GM23338 (cell line): ENCODE measurements around the gene FFAR3. TPM values are rescaled to one million over a fixed set of nuclear protein-coding genes. Genes with fewer than 3 reads are reported as not detected.

Source experiments
- ATAC-seq: fragments of 200-7000 bp; cut with Tn5 transposase; 3 replicates; pipeline ENCODE4 v1.9.1; 2020
- DNase-seq: peaks from one replicate; pipeline ENCODE4 v3.0.0-alpha.2; 2015; ENCODE audit warnings: low spot score
- H2AFZ ChIP-seq: fragments of 200-600 bp; sonication (generic); 2 replicates; pipeline ENCODE4 v1.8.0; 2016; ENCODE audit warnings: antibody characterized with exemption, mild to moderate bottlenecking, moderate library complexity
- H3F3A ChIP-seq: fragments of 200-600 bp; sonication (generic); replicated peaks from 2 replicates; pipeline ENCODE4 v1.8.0; 2017; ENCODE audit warnings: antibody characterized with exemption, mixed run types, low read depth
- H3K27ac ChIP-seq: fragments of 200-600 bp; sonication (generic); 2 replicates; pipeline ENCODE4 v1.6.1; 2016; ENCODE audit warnings: low read depth
- H3K27me3 ChIP-seq: fragments of 200-600 bp; sonication (generic); 2 replicates; pipeline ENCODE4 v1.8.0; 2016; ENCODE audit warnings: mild to moderate bottlenecking, mixed run types, moderate library complexity; ENCODE audit not compliant: insufficient read depth
- H3K36me3 ChIP-seq: fragments of 200-600 bp; sonication (generic); 2 replicates; pipeline ENCODE4 v1.8.0; 2016; ENCODE audit warnings: mild to moderate bottlenecking; ENCODE audit not compliant: insufficient read depth
- H3K4me1 ChIP-seq: fragments of 200-600 bp; sonication (generic); 2 replicates; pipeline ENCODE4 v1.8.0; 2016; ENCODE audit warnings: mild to moderate bottlenecking, moderate library complexity; ENCODE audit not compliant: insufficient read depth
- H3K4me2 ChIP-seq: fragments of 200-600 bp; sonication (generic); 2 replicates; pipeline ENCODE4 v1.7.1; 2017; ENCODE audit warnings: mixed run types
- H3K4me3 ChIP-seq: fragments of 200-600 bp; sonication (generic); 2 replicates; pipeline ENCODE4 v1.6.1; 2016; ENCODE audit warnings: mixed run types
- H3K79me2 ChIP-seq: fragments of 200-600 bp; sonication (generic); replicated peaks from 2 replicates; pipeline ENCODE4 v1.8.0; 2017; ENCODE audit warnings: mild to moderate bottlenecking; ENCODE audit not compliant: insufficient read depth
- H3K9me2 ChIP-seq: fragments of 200-600 bp; sonication (generic); 2 replicates; pipeline ENCODE4 v1.8.0; 2017; ENCODE audit not compliant: insufficient read depth
- H4K20me1 ChIP-seq: fragments of 200-600 bp; sonication (generic); replicated peaks from 2 replicates; pipeline ENCODE4 v1.8.0; 2017; ENCODE audit warnings: mild to moderate bottlenecking; ENCODE audit not compliant: insufficient read depth
- H3K27ac Mint-ChIP-seq: 2 replicates; pipeline ENCODE4 v1.8.0; 2020; ENCODE audit warnings: inconsistent platforms, mild to moderate bottlenecking, moderate library complexity, mixed read lengths
- H3K27me3 Mint-ChIP-seq: 3 replicates; pipeline ENCODE4 v1.8.0; 2022; ENCODE audit warnings: low read depth, mild to moderate bottlenecking, moderate library complexity, mixed read lengths, inconsistent platforms; ENCODE audit not compliant: insufficient read depth, poor library complexity
- H3K36me3 Mint-ChIP-seq: 3 replicates; pipeline ENCODE4 v1.8.0; 2021; ENCODE audit warnings: low read depth, mild to moderate bottlenecking, inconsistent platforms, moderate library complexity, mixed read lengths
- H3K4me1 Mint-ChIP-seq: 3 replicates; pipeline ENCODE4 v1.8.0; 2020; ENCODE audit warnings: mild to moderate bottlenecking, inconsistent platforms, mixed read lengths
- H3K4me3 Mint-ChIP-seq: 3 replicates; pipeline ENCODE4 v1.8.0; 2021; ENCODE audit warnings: moderate library complexity, mild to moderate bottlenecking, inconsistent platforms, mixed read lengths
- H3K9me3 Mint-ChIP-seq: 3 replicates; pipeline ENCODE4 v1.8.0; 2020; ENCODE audit warnings: moderate library complexity, mild to moderate bottlenecking, inconsistent platforms, mixed read lengths
- CREB1 ChIP-seq: fragments of 250-450 bp; sonication (Bioruptor Pico); IDR thresholded peaks from 2 replicates; pipeline ENCODE4 v1.5.0; 2020; ENCODE audit warnings: low read depth, mild to moderate bottlenecking, moderate library complexity
- EZH2 ChIP-seq: fragments of 200-600 bp; sonication (generic); IDR thresholded peaks from one replicate; pipeline ENCODE4 v1.8.0; 2017; ENCODE audit warnings: antibody characterized with exemption, mild to moderate bottlenecking, low read depth; ENCODE audit not compliant: unreplicated experiment
- EZH2phosphoT487 ChIP-seq: fragments of 200-600 bp; sonication (generic); IDR thresholded peaks from one replicate; pipeline ENCODE4 v1.8.1; 2018; ENCODE audit warnings: antibody characterized with exemption; ENCODE audit not compliant: unreplicated experiment
- JUNB ChIP-seq: IDR thresholded peaks from one replicate; pipeline ENCODE4 v1.6.1; 2016; ENCODE audit warnings: antibody characterized with exemption; ENCODE audit not compliant: unreplicated experiment
- NANOG ChIP-seq: IDR thresholded peaks from 2 replicates; pipeline ENCODE4 v1.6.1; 2016; ENCODE audit warnings: antibody characterized with exemption, borderline replicate concordance
- POLR2AphosphoS5 ChIP-seq: IDR thresholded peaks from 2 replicates; pipeline ENCODE4 v1.6.1; 2016; ENCODE audit warnings: antibody characterized with exemption, low read depth
- REST ChIP-seq: IDR thresholded peaks from one replicate; pipeline ENCODE4 v1.6.1; 2018; ENCODE audit warnings: antibody characterized with exemption; ENCODE audit not compliant: unreplicated experiment
- ZNF114 ChIP-seq: fragments of 250-450 bp; sonication (Bioruptor Pico); IDR thresholded peaks from 2 replicates; pipeline ENCODE4 v1.5.0; 2020; ENCODE audit warnings: mild to moderate bottlenecking, moderate library complexity
- ZNF331 ChIP-seq: fragments of 250-450 bp; sonication (Bioruptor Pico); IDR thresholded peaks from 2 replicates; pipeline ENCODE4 v1.5.0; 2020; ENCODE audit warnings: low read depth, mild to moderate bottlenecking, moderate library complexity
- polyA plus RNA-seq: library from polyadenylated mRNA; unstranded; fragments of >200 nt; fragmentation: Nextera tagmentation; extraction: Ambion mirVana; gene quantifications from 2 replicates; pipeline ENCODE4 v1.2.1, GENCODE V29; 2016
- total RNA-seq: library from RNA; depleted of rRNA; stranded (reverse); fragments of >200 nt; shearing (Covaris generic); gene quantifications from 2 replicates; pipeline ENCODE4 v1.2.3, GENCODE V29; 2014
- TF ChIP-seq, protein P1 (sequence below): IDR thresholded peaks from 2 replicates; pipeline ENCODE4 v1.6.1; 2016; ENCODE audit warnings: antibody characterized with exemption

FFAR3 gene
- total and polyA plus RNA-seq, 2 experiments from 2014 or later, result 0.35 TPM; not detected in 1

GRCh38 chr19:35389192-35389861, 31.1 kb downstream of the FFAR3 start:
- Histone ChIP-seq H3K4me3 (no peak overlapping the region), H3K79me2 (no peaks in the 10 kb centered on the region), H3K9me2 (no peaks in the 10 kb centered on the region), H3K27ac (no peak overlapping the region), H3K4me2 (no peak overlapping the region), H3K27me3 (no peaks in the 10 kb centered on the region), H2AFZ (no peak overlapping the region), H4K20me1 (no peaks in the 10 kb centered on the region), H3K36me3 (peaks cover 8% of the 10 kb centered on the region; the same call in 1 of the 2 replicates), H3F3A (no peaks in the 10 kb centered on the region), H3K4me1 (no peaks in the 10 kb centered on the region)
- Mint-ChIP-seq H3K4me3 (no peak overlapping the region), H3K9me3 (peaks cover 48% of the 10 kb centered on the region), H3K27me3 (no peaks in the 10 kb centered on the region), H3K36me3 (peaks cover 11% of the 10 kb centered on the region; the same call in 2 of the 3 replicates), H3K27ac (no peak overlapping the region), H3K4me1 (no peaks in the 10 kb centered on the region)
- no peak for TF ChIP-seq ZNF114 (CRISPR knock-in tag)
- no peak for TF ChIP-seq EZH2
- TF ChIP-seq JUNB, result no peak
- TF ChIP-seq, protein P1, sequence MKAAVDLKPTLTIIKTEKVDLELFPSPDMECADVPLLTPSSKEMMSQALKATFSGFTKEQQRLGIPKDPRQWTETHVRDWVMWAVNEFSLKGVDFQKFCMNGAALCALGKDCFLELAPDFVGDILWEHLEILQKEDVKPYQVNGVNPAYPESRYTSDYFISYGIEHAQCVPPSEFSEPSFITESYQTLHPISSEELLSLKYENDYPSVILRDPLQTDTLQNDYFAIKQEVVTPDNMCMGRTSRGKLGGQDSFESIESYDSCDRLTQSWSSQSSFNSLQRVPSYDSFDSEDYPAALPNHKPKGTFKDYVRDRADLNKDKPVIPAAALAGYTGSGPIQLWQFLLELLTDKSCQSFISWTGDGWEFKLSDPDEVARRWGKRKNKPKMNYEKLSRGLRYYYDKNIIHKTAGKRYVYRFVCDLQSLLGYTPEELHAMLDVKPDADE, result no peak
- no peak for TF ChIP-seq POLR2AphosphoS5
- no peak for TF ChIP-seq NANOG
- TF ChIP-seq ZNF331 (CRISPR knock-in tag), result no peak
- no peak for TF ChIP-seq EZH2phosphoT487
- DNase-seq, result no peak
- no peak for ATAC-seq

GRCh38 chr19:35392742-35393715, 34.8 kb downstream of the FFAR3 start:
- Histone ChIP-seq H2AFZ (no peak overlapping the region), H3K4me2 (no peak overlapping the region), H3K4me3 (no peak overlapping the region), H3K36me3 (no peaks in the 10 kb centered on the region), H4K20me1 (no peaks in the 10 kb centered on the region), H3F3A (no peaks in the 10 kb centered on the region), H3K79me2 (no peaks in the 10 kb centered on the region), H3K27ac (no peak overlapping the region), H3K4me1 (no peaks in the 10 kb centered on the region), H3K9me2 (no peaks in the 10 kb centered on the region), H3K27me3 (no peaks in the 10 kb centered on the region)
- H3K27me3 Mint-ChIP-seq, result no peaks in the 10 kb centered on the region
- H3K4me3 Mint-ChIP-seq, result no peak overlapping the region
- H3K36me3 Mint-ChIP-seq, result no peaks in the 10 kb centered on the region
- no peak overlapping the region for H3K27ac Mint-ChIP-seq
- H3K9me3 Mint-ChIP-seq, result peaks cover 19% of the 10 kb centered on the region
- H3K4me1 Mint-ChIP-seq, result no peaks in the 10 kb centered on the region
- DNase-seq, result no peak
- no peak for ATAC-seq
- TF ChIP-seq REST, result no peak
- no peak for TF ChIP-seq JUNB
- TF ChIP-seq POLR2AphosphoS5, result no peak
- no peak for TF ChIP-seq NANOG
- no peak for TF ChIP-seq CREB1
- TF ChIP-seq EZH2, result no peak
